ENCODE data around the gene UNG. TPM values are rescaled to one million over a fixed set of nuclear protein-coding genes. Genes with fewer than 3 reads are reported as not detected.

UNG gene
- total and polyA plus RNA-seq, 2 of the 4 experiments (the other 2 are of a cell fraction), result 13.3 to 16.0 TPM

DNA sequence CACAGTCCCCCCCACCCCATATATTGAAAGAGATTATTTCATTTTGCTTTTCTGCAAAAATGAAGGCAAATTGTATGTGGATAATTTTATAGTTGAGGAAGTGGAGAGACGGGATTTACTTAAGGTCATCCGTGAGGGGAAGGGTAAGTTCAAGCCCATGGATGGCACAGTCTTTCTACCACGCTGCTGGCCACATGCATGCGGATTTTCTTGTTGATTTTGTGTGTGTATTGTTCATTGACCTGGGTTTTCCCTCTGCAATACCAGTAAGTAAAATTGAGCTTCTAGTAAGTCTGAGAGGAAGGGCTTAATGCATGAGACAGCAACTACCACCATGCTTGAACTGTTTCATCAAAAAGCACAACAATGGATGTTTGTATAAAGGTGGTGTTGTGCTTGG lies 54.1 kb downstream of the UNG start:
- no peak overlapping the region for H3K4me3 ChIP-seq (ENCODE audit: insufficient read depth, low read depth, low read length)
- H2BK15ac ChIP-seq (ENCODE audit: low read depth, low read length), result no peak overlapping the region
- H3K36me3 ChIP-seq (ENCODE audit: control insufficient read depth, insufficient read depth, low read length), result no peaks in the 10 kb centered on the region
- H3K9me1 ChIP-seq (ENCODE audit: insufficient read depth, low read length), result no peaks in the 10 kb centered on the region
- no peak overlapping the region for H3K4me2 ChIP-seq (ENCODE audit: low read depth, low read length)
- no peak overlapping the region for H2AK9ac ChIP-seq (replicated peaks; ENCODE audit: low read depth, low read length, poor library complexity)
- no peak overlapping the region for H4K91ac ChIP-seq (ENCODE audit: insufficient read depth, low read depth, low read length)
- no peak for DNase-seq
- intact Hi-C loops (cut with micrococcal nuclease), result no loop called here
- no peaks in the 10 kb centered on the region for H3K9me3 ChIP-seq (ENCODE audit: control insufficient read depth, insufficient read depth, low read length)
- H3K56ac ChIP-seq (ENCODE audit: extremely low read depth, insufficient read depth, low read length), result no peak overlapping the region
- H2BK20ac ChIP-seq (ENCODE audit: low read depth, low read length), result no peak overlapping the region
- no TSS peak for BruUV-seq (replicated peaks)
- H3K18ac ChIP-seq (ENCODE audit: low read depth, low read length), result no peak overlapping the region
- H3K9ac ChIP-seq (ENCODE audit: low read depth, low read length), result no peak overlapping the region
- H4K8ac ChIP-seq (ENCODE audit: low read depth in 2 of 2, low read length in 2 of 2), result no peak overlapping the region
- ChIA-PET POLR2A (ENCODE audit: unreplicated experiment) (no interaction called here), CTCF (no interaction called here)
- dilution Hi-C loops (cut with HindIII; ENCODE audit: low sequenced_read_pairs, unreplicated experiment), result no loop called here
- no peak overlapping the region for H2AK5ac ChIP-seq (ENCODE audit: low read depth, low read length)
- H3K23ac ChIP-seq (ENCODE audit: low read depth, low read length), result no peak overlapping the region
- peaks cover 10% of the 10 kb centered on the region for H3K27me3 ChIP-seq (ENCODE audit: control insufficient read depth, insufficient read depth, low read length)
- H2BK120ac ChIP-seq (ENCODE audit: low read depth, low read length), result no peak overlapping the region
- no peak overlapping the region for H3K27ac ChIP-seq (ENCODE audit: insufficient read depth, low read length)
- H2AFZ ChIP-seq (replicated peaks; ENCODE audit: low read length, poor library complexity), result no peak overlapping the region
- H4K20me1 ChIP-seq (ENCODE audit: insufficient read depth, low read length), result no peaks in the 10 kb centered on the region
- TF ChIP-seq POLR2A (IDR thresholded peaks at IDR 0.05; ENCODE audit: low read depth, low read length), result no peak
- no peak for TF ChIP-seq MXI1 (IDR thresholded peaks at IDR 0.05; ENCODE audit: borderline replicate concordance, low read depth, low read length)
- no peak for TF ChIP-seq RCOR1 (IDR thresholded peaks at IDR 0.05; ENCODE audit: insufficient replicate concordance, low read length)
- TF ChIP-seq MAFK (IDR thresholded peaks at IDR 0.05; ENCODE audit: low read depth, low read length), result no peak
- in situ Hi-C loops (cut with MboI; ENCODE audit: low sequenced_read_pairs), result no loop called here
- no peak overlapping the region for H2BK5ac ChIP-seq (ENCODE audit: low read depth, low read length, poor library complexity, severe bottlenecking)
- no peak overlapping the region for H3K14ac ChIP-seq (replicated peaks; ENCODE audit: low read depth, low read length)
- no peak overlapping the region for H4K5ac ChIP-seq (ENCODE audit: low read depth, low read length)
- no peak for ATAC-seq (ENCODE audit: low read depth)
- H3K4me1 ChIP-seq (ENCODE audit: control insufficient read depth, insufficient read depth, low read length), result 0 out of 2 replicates have a peak, but pooled peaks cover 2% of the 10 kb centered on the region
- 0 out of 4 replicates have a peak, but pooled peaks cover 0 to 6% of the 10 kb centered on the region in 2 experiments for H3K79me1 ChIP-seq (ENCODE audit: low read depth in 1 of 2, low read length in 2 of 2)
- no peak overlapping the region for H3K4ac ChIP-seq (ENCODE audit: low read depth, low read length)
- WGBS, 2 experiments (ENCODE audit: extremely low coverage in 2 of 2, insufficient read length in 1 of 2), result 100% methylated on average over 2 of the region's 4 CpGs; no CpG with 5 or more reads in 1 of the 2 experiments
